PC-3 (cell line): ENCODE results near the gene TAOK1. TPM values are rescaled to one million over a fixed set of nuclear protein-coding genes. Genes with fewer than 3 reads are reported as not detected.

Experiments
- ATAC-seq: fragments of 200-7000 bp; cut with Tn5 transposase; 2 replicates; pipeline ENCODE4 v1.9.1; 2020; ENCODE audit warnings: mild to moderate bottlenecking, moderate library complexity
- BruUV-seq: library from RNA; stranded (reverse); fragments of 400-500 nt; replicated peaks from 2 replicates; lab custom pipeline; 2021; lab: Mats Ljungman, UMichigan
- CTCF ChIA-PET: fragments of 300-600 bp; sonication (Branson Sonifier 250); formaldehyde crosslinking; loops from one replicate; lab custom pipeline; 2022; ENCODE audit warnings: antibody characterized with exemption; lab: Charles Lee
- POLR2A ChIA-PET: fragments of 300-600 bp; sonication (Branson Sonifier 250); formaldehyde crosslinking; loops from one replicate; lab custom pipeline; 2022; ENCODE audit warnings: antibody characterized with exemption; ENCODE audit not compliant: unreplicated experiment; lab: Charles Lee
- DNase-seq: peaks from one replicate; pipeline ENCODE4 v3.0.0-alpha.2; 2015
- H2AFZ ChIP-seq: fragments of 300-600 bp; sonication (generic); 2 replicates; pipeline ENCODE4 v1.6.0; 2016; ENCODE audit warnings: antibody characterized with exemption, low read length
- H3F3A ChIP-seq: fragments of 300-600 bp; sonication (generic); one replicate; pipeline ENCODE4 v1.6.0; 2017; ENCODE audit warnings: antibody characterized with exemption, low read length, control low read depth, mild to moderate bottlenecking; ENCODE audit not compliant: unreplicated experiment
- H3K27ac ChIP-seq: fragments of 300-600 bp; sonication (generic); 2 replicates; pipeline ENCODE4 v1.5.1; 2016; ENCODE audit warnings: mild to moderate bottlenecking, low read length
- H3K27me3 ChIP-seq: fragments of 300-600 bp; sonication (generic); 2 replicates; pipeline ENCODE4 v1.6.1; 2016; ENCODE audit warnings: low read length, mixed read lengths
- H3K36me3 ChIP-seq: fragments of 300-600 bp; sonication (generic); 2 replicates; pipeline ENCODE4 v1.6.1; 2016; ENCODE audit warnings: low read depth, mixed run types, low read length, mixed read lengths
- H3K4me1 ChIP-seq: fragments of 300-600 bp; sonication (generic); 2 replicates; pipeline ENCODE4 v1.5.1; 2016; ENCODE audit warnings: low read length; ENCODE audit not compliant: insufficient read depth
- H3K4me2 ChIP-seq: fragments of 300-600 bp; sonication (generic); 2 replicates; pipeline ENCODE4 v1.6.0; 2016; ENCODE audit warnings: low read length
- H3K4me3 ChIP-seq: fragments of 300-600 bp; sonication (generic); 2 replicates; pipeline ENCODE4 v1.5.1; 2016; ENCODE audit warnings: mild to moderate bottlenecking, low read length, mixed read lengths
- H3K79me2 ChIP-seq: fragments of 300-600 bp; sonication (generic); 2 replicates; pipeline ENCODE4 v1.6.1; 2017; ENCODE audit warnings: low read length, mixed read lengths
- H3K9ac ChIP-seq: fragments of 300-600 bp; sonication (generic); 2 replicates; pipeline ENCODE4 v1.6.0; 2016; ENCODE audit warnings: mild to moderate bottlenecking, low read length
- H3K9me2 ChIP-seq: fragments of 300-600 bp; sonication (generic); replicated peaks from 2 replicates; pipeline ENCODE4 v1.6.1; 2016; ENCODE audit warnings: mixed run types, low read length, mixed read lengths
- H3K9me3 ChIP-seq: fragments of 300-600 bp; sonication (generic); 2 replicates; pipeline ENCODE4 v1.6.1; 2016; ENCODE audit warnings: low read length, mixed read lengths
- H4K20me1 ChIP-seq: fragments of 300-600 bp; sonication (generic); 2 replicates; pipeline ENCODE4 v1.6.1; 2016; ENCODE audit warnings: low read length, mixed read lengths
- EZH2 ChIP-seq: fragments of 300-600 bp; sonication (generic); IDR thresholded peaks from one replicate; pipeline ENCODE4 v1.6.1; 2017; ENCODE audit warnings: antibody characterized with exemption, mild to moderate bottlenecking, low read length; ENCODE audit not compliant: unreplicated experiment
- EZH2phosphoT487 ChIP-seq: fragments of 300-600 bp; sonication (generic); IDR thresholded peaks from 2 replicates; pipeline ENCODE4 v1.6.1; 2018; ENCODE audit warnings: mild to moderate bottlenecking, antibody characterized with exemption, low read length, borderline replicate concordance
- intact Hi-C: fragments of 100-400 bp; cut with micrococcal nuclease; formaldehyde crosslinking; loops from 2 replicates; pipeline ENCODE4 v1.9.0; 2023
- total RNA-seq: library from RNA; depleted of rRNA; stranded (reverse); fragments of >200 nt; gene quantifications from 2 replicates; pipeline ENCODE4 v1.2.3, GENCODE V29; 2014
- TF ChIP-seq, protein P1 (sequence below): fragments of 300-600 bp; sonication (generic); conservative IDR thresholded peaks from 2 replicates; pipeline ENCODE4 v1.5.1; 2017; ENCODE audit warnings: antibody characterized with exemption, low read depth, mild to moderate bottlenecking, low read length

The TAOK1 gene
- total RNA-seq, 1 experiment from 2014 or later, result 17.3 TPM

- Histone ChIP-seq H3K27ac (no peak overlapping the region), H3F3A (no peaks in the 10 kb centered on the region), H4K20me1 (no peaks in the 10 kb centered on the region), H3K27me3 (no peaks in the 10 kb centered on the region), H3K4me3 (peak overlapping the region; percentile 89), H3K9me2 (no peaks in the 10 kb centered on the region), H3K4me1 (peaks cover 32% of the 10 kb centered on the region), H3K9ac (peak overlapping the region; percentile 66), H3K79me2 (peaks cover 40% of the 10 kb centered on the region), H3K36me3 (no peaks in the 10 kb centered on the region), H3K9me3 (no peaks in the 10 kb centered on the region), H2AFZ (no peak overlapping the region), H3K4me2 (peak overlapping the region; percentile 99)
- ChIA-PET POLR2A (interaction anchor here (0.6 kb wide), 1 partner anchor 197 kb away, joined by 9 read pairs; no protein-coding TSS in a partner anchor), CTCF (interaction anchor here (2.0 kb wide), 1 partner anchor 29 kb away, joined by 9 read pairs; no protein-coding TSS in a partner anchor)
- no TSS peak for BruUV-seq
- TF ChIP-seq, protein P1, sequence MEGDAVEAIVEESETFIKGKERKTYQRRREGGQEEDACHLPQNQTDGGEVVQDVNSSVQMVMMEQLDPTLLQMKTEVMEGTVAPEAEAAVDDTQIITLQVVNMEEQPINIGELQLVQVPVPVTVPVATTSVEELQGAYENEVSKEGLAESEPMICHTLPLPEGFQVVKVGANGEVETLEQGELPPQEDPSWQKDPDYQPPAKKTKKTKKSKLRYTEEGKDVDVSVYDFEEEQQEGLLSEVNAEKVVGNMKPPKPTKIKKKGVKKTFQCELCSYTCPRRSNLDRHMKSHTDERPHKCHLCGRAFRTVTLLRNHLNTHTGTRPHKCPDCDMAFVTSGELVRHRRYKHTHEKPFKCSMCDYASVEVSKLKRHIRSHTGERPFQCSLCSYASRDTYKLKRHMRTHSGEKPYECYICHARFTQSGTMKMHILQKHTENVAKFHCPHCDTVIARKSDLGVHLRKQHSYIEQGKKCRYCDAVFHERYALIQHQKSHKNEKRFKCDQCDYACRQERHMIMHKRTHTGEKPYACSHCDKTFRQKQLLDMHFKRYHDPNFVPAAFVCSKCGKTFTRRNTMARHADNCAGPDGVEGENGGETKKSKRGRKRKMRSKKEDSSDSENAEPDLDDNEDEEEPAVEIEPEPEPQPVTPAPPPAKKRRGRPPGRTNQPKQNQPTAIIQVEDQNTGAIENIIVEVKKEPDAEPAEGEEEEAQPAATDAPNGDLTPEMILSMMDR, result no peak
- TF ChIP-seq EZH2 (no peak), EZH2phosphoT487 (no peak)
- ATAC-seq, result no peak
- intact Hi-C loops, result no loop called here
- DNase-seq, result no peak
These were observed 197.9 kb downstream of the TAOK1 start for GRCh38 chr17:29588017-29588561.

DNA sequence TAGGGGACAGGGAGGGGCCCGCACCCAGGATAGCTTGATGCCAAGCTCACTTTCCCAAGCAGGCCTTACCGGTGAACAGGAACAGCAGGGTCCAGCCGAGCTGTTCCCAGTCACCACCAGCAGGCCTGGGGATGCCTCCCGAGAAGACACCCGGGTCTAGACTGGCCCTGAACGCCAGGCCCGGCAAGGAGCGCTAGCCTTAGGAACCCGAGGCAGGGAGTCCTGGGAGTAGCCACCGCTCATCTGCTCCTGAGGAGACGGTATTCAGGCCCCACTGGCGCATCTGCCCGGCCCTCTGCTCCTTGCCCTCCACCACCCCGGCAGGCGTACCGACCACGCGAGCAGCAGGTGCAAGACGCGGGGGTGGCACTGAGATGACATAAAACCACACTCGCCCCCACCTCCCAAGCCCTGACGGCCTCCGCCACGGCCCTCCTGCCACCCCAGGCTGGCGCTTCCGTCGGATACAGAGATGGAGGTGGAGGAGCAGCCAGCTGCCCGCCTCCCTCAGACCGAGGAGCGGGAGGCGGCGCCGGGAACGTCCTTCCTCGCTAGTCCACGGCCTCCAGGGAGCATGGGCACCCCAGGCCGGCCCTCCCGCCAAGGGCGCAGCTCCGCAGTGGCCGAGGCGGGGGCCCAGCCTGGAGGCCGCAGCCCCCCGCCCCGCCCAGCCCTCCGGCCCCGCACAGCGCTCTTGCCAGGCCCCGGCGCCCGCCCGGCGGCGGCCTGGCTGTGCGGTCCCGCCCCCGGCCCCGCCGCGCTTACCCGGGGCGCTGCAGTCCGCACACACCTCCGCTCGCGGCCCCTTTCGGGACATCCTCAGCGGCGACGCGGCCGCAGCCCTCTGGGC is 198.6 kb downstream of the TAOK1 start:
- DNase-seq, result peak; percentile 15
- Histone ChIP-seq H3K27ac (no peak overlapping the region), H4K20me1 (no peaks in the 10 kb centered on the region), H3F3A (no peaks in the 10 kb centered on the region), H3K36me3 (no peaks in the 10 kb centered on the region), H3K79me2 (peaks cover 40% of the 10 kb centered on the region), H3K4me2 (peak overlapping the region; percentile 99), H3K9me3 (no peaks in the 10 kb centered on the region), H3K4me3 (peak overlapping the region; percentile 89), H3K9ac (peak overlapping the region; percentile 66), H2AFZ (peak overlapping the region; percentile 55), H3K27me3 (no peaks in the 10 kb centered on the region), H3K4me1 (peaks cover 32% of the 10 kb centered on the region), H3K9me2 (no peaks in the 10 kb centered on the region)
- no TSS peak for BruUV-seq
- POLR2A ChIA-PET, result no interaction called here
- no peak for TF ChIP-seq EZH2phosphoT487
- TF ChIP-seq, protein P1, result no peak
- TF ChIP-seq EZH2, result no peak
- intact Hi-C loops, result no loop called here
- CTCF ChIA-PET, result interaction anchor here (2.0 kb wide), 1 partner anchor 29 kb away, joined by 9 read pairs; no protein-coding TSS in a partner anchor
- peak; percentile 20 for ATAC-seq
